GM19023 (cell line): ENCODE data around the gene SYNE3.

Source experiments
- ATAC-seq: cut with Tn5 transposase; IDR thresholded peaks from one replicate; pipeline ENCODE4 v1.9.1; 2021; ENCODE audit warnings: mild to moderate bottlenecking, moderate library complexity; ENCODE audit not compliant: unreplicated experiment

SYNE3 gene

DNA sequence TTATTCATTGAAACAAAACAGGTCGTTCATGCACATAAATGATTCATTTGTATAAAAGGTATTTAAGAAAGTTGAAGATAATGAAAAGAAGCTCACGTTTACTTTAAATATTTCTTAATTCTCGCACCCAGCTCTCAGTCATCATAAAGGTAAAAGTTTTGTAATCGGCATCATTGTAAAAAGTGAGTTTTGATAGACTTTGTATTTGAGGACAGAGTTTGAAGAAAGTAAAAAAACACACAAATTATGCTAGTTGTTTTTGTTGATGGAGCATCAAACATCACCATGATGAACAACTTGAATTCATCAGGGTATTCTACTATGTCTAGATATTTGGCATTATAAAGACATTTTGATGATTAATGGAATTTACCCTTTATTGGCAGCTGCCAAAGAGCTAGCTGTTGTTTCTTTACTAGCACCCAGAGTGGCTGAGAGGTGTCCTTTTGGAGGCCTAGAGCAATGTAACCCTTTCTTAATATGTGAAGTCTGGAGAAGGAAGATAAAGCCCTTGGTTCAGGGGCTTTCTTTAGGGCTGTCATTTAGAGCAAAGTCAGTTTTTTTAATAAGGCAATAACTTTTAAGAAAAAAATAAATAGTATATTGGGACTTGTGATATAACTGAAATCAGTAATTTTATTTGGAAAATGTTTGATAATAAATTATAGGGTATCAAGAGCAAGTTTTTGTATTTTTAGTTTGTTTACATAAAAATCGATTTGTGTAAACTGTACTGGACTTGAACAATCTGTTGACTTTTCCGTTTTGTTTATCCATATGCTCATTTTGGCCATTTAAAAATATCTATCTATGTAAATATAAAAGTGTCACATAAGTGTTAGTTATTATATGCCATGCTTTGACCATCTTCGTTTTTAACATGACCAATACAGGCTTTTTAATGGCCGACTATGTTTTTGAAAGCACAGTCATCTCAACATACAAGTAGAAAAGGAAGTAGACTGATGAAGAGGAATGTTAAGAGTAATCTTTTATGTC is 25.8 kb upstream of the SYNE3 start:
- ATAC-seq = no peak

DNA sequence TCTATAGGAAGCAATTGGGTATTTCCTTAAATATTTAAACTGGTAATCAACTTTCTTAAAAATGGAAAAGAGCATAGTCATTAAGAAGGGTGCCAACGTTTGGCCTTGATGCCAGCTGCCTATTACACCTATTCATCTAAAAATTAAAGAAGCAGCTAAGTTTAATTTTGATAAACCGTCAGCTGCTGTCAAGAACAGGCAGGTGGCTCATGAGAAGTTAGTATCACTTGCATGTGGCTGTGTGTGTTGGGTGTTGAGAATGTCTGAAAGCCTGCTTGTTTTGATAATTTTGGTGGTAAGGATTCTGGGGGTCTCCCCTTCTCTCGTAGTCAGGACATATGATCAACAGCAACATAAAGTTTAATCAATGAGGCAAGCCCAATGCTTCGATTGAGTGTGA is 24.9 kb upstream of the SYNE3 start:
- no peak for ATAC-seq

DNA sequence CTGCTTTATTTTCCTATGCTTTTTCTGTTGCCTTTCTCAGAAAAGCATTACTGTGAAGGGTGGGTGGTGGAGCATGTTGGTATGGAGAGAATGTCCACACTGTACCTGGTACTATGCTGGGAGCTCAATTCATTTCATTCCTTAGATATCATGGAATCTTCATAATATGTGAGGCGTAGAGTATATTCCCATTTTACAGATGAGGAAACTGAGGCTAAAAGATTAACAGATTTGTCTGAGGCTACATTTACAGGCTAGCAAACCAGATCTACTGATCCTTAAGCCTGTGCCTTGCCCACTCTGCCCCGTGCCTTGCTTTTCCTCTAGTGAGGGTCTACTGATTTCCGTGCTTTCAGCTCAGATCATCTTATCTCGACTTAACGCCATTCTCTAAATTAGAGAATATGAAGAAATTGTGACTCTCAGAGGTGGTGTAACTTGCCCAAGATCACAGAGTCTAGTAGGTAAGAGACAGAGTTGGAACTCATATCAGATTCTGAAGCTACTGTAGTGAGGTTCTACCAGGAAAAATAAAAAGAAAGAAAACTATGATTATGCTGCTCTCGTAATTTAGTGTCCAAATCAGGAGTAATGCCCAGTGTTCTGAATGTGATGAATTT is 23.9 kb upstream of the SYNE3 start:
- no peak for ATAC-seq

DNA sequence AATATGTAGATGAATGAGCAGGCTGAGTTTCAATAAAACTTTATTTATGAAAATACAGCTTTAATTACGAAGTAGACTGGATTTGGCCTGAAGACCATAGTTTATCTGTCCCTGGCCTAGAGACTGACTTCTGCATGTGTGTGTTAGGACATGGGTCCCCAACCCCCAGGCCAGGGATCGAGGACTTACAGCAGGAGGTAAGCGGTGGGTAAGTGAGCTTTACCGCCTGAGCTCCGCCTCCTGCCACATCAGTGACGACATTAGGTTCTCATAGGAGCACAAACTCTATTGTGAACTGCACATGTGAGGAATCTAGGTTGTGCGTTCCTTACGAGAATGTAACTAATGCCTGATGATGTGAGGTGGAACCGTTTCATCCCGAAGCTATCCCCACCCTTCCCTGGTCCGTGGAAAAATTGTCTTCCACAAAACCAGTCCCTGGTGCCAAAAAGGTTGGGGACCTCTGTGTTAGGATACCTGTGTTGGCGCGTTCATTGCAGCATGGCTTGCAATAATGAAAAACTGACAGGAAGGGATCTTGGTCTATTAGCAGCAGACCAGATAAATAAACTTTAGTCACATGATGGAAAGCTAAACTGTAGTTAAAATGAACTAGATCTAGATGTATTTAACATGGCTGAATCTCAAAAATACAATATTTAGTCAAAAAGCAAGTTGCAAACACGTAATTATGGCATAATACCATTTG is 22.5 kb upstream of the SYNE3 start:
- ATAC-seq = no peak

DNA sequence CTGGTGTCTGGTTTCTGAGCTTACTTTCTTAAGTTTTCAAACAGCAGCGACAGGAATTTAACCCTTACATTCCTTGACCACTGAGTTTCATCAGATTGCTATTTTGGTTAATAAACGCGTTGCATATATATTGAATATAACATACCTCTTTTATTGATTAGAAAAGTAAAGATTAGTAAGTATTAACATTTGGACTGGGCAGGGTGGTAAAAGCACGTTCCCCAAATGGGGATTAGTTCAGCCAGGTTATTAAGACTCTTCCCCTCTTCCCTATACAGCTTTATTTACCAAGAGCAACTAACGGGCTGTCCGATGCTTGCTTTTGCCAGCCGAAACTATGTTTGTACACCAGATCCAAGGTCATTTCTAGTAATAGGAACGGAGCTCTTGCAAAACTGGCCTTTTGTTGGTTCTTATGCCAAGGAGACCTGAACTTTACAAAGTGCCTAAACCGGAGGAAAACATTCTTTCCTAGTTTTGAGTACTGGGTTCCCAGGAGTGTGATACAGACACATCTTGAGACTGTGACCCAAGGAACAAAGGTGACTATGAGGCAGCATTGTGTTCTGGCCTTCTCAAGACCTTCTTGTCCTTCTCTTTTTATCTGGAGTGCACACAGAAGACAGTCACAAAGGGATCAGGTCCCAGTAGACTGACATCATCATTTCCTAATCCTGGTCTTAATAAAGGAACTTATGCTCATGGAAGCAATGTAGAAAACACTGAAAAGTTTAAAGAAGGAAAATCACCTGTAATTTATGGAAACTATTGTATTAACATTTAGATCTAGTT is 21.0 kb upstream of the SYNE3 start:
- ATAC-seq = no peak

DNA sequence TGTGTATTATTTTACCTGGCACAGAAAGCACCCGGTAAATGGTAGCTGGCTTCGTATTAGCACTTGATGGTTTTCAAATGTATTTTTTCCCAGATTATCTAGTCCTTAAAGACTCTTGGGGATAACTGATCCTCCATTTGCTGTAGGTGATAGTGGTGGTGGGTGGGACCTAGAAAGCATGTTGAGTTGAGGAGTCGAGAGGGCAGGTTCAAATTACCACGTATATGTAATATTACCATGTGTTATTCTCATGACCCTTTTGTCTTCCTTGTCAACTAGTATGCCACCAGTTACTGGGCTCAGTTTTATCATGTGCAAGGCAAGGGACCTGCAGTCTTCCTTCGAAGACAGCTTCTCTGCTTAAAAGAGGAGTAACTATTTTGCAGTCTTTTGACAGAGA is 20.2 kb upstream of the SYNE3 start:
- no peak for ATAC-seq

DNA sequence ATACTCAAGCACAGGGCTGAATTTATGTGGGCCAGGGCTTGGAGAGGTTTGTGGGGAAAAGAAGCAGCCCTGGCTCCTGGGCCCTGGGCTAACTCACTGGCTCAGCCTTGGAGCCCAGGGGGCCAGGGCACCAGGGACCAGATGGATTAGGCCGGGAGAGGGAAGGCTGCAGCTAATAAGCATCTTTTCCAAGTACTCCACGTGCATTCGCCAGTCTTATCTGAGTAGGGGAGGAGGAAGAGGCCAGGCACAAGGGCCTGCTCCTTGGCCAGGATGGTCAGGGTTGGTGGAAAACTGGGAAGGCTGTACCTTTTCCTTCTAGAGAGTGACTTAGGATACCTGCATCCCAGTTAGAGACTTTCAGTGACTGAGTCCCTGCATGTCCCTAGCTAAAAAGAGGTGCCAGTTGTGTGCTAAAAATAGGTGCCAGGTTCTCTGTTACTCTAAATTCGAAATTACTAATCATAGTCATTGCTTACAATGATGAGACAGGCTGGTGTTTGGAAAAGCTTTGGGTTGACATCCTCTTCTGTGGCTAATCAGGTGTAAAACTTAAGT is 19.7 kb upstream of the SYNE3 start:
- ATAC-seq = no peak

DNA sequence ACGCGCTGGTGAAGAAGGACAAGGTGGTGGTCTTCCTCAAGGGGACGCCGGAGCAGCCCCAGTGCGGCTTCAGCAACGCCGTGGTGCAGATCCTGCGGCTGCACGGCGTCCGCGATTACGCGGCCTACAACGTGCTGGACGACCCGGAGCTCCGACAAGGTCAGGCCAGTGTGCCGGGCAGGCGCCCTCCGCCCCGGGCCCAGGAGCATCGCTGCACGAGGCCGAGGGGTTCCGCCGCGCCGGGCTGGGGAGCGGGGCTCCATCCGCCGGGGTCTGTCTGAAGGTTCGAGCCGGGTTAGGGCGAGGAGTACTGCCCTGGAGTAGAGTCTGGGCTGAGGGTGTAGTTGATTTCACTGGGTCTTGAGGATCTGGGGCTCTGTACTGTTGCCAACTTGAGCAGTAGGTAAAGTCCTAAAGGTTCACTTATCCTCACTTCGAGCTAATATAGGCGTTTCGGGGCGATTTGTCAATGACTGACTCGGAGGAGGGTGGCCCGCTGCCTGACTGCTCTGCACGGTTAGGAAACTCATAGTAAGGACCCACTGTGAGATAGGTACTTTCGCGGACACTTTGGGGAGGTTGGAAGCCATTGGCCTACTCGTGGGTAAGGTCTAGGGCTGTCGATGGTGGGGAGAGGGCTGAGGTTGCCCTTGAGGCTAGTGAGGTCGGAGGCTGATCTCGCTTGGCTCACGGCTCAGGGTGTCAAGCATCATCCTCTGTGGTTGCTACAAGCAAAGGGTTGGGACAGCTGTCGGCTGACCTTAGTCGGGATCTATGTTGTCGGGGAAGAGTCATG is 19.0 kb upstream of the SYNE3 start:
- ATAC-seq = peak; percentile 2

DNA sequence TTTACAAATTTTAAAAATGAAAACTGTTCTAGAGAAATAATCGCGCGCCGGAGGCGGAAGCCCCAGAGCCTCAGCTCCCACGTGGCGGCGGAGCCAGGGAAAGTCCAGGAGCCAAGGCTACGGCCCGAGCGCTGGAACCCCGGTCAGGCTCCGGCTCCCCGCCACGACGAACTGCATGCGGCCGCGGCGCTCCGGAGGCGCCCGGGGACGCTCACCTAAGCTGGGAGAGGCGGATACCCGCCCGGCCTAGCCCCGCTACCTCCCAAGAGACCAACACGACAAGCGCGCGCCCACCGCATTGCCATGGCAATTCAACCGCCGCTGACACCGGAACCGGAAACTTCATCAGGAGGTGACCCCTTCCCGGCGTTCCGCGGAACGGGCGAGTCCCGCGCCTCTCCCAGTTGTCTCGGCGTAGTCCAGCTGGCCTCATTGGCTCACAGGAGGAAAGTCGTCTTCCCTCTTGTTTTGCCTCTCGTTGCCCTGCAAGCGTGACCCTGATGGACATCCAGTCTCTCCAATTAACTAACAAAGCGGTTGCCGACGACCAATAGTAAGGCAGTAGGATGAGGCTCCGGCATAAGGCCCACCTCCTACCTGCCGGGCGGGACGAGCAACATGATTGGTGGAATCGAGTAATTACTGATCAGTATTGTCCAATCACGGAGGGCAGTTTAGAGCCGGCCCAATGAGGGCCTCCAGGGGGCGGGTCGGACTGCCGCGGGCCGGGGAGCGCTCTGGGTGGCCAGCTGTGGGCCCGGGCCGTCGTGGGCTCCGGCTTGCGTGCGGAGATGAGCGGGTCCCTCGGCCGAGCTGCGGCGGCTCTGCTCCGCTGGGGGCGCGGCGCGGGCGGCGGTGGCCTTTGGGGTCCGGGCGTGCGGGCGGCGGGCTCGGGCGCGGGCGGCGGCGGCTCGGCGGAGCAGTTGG is 18.1 kb upstream of the SYNE3 start, which contains the start of gene GLRX5:
Gene GLRX5, plus strand, starts transcription at position 752 of the 927 bp plus-strand sequence. Its CDS starts 40 bp downstream, at position 792.
- ATAC-seq = peak; percentile 95

DNA sequence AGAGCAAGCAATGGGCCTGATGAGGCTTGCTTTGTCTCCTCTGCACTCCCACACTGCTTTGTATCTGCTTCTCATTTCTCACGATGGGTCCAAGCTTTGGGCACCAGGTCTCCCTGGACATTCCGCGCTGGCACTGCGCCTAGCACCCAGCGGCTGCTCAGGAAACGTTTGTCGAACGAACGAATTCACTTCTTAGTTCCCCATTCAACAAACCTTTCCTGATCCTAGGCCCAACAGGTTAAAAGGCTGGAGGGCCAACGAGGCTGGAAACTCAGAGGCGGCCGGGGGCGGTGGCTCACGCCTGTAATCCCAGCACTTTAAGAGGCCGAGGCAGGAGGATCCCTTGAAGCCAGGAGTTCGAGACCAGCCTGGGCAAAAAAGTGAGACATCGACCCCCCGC is 17.4 kb upstream of the SYNE3 start:
- no peak for ATAC-seq

DNA sequence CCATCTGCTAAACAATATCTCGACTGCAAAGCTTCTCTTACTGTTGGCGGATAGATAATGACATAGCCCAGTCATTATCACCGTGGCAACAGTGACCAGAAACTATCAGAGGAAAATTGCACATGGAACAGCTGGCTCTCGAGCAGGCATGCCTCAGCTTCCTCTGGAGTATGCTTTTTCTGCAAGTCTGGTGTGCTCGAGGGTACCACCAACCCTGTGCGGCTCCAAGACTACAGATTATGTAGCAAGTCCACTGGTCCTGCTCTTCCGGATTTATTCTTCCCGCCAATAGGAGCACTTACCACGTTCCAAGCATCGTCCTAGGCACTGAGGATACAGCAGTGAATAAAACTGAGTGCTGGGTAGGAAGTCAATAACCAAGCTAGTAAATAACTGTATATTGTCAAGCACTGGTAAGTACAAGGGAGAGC is 17.0 kb upstream of the SYNE3 start:
- ATAC-seq = no peak

DNA sequence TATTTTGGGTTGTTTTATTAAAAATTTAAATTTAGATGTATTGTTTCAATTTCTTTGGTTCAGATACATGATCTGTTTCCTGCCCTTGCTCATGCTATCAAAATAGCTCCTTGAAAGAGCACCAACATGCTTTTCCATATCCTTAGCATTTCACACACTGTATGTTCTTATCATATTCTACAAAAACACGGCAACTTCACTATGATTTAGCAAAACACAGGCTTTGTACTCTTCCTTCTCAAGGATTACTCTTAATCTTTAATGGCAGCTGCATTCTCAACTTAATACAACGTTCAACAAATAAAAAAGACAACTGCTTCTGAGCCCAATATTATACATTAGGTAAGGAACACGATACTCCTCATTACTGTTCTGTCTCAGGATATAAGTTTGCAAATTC is 15.5 kb upstream of the SYNE3 start:
- no peak for ATAC-seq

DNA sequence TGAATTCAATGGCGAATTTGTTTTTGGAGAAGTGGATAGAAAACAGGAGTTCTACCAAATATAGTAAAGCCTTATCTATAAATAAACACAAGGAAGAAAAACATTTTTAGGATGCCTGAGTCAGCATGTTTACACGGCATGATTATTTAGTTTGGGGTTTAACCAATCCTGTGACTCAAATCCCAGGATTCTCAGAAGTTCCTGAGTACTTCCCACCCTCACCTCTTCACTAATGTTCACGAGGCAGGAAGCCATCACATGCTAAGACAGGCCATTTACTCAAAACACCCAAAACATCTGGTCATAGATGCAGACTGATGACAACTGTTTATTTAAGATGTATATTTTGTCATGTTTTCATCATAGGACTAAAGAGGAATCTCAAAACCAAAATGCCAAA is 15.0 kb upstream of the SYNE3 start:
- ATAC-seq = no peak

DNA sequence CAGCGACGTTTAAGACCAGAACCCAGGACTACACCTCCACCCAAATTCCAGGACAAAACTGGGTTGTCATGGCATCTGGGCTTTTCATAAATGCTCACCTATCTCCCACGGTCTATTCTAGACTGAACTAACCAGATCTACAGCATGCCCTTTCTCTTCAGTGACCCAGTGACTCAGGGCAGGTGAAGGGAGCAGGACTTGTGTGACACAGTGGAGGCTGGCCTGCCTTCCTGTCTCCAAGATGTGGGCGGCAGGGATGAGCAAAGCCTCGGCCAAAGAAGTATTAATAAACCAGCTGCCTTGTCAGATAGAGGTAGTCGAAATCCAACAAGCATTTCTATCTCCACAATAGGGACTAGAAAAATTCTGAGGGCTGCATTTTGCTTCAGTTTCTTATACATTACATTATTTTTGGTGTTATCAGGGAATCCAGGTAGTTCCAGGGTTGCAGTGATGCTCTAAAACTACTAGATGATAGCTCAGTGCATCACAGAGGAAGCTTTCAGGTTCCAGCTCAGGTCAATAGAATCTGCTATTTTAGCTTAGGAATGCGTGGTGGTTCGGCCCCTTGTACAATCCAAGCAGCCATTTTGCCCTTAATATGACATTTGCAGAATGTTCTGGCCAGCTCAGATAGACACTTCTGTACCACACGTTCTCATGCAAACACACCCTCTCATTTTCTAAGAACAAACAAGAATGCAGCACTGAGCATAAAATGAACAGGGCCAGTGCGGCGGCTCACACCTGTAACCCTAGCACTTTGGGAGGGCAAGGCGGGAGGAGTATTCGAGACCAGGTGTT is 14.2 kb upstream of the SYNE3 start:
- no peak for ATAC-seq

DNA sequence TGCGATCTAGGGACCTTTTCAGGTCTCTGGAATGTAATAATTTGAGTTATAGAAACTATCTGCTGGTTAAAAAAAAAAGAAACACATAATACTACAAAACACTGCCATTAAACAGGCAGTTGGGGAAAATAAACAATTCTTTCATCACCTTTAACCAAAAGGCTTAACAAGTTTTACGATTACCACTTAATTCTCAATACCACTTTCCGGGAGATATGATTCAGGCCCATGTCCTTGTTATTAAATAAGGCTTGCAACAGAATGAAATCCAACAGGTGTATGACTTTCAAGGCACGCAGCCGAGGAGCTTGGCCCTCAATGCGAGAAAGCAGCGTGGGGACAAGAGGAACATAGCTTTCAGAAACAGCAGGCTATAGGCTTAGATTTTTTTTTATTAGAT is 12.8 kb upstream of the SYNE3 start:
- ATAC-seq = no peak

DNA sequence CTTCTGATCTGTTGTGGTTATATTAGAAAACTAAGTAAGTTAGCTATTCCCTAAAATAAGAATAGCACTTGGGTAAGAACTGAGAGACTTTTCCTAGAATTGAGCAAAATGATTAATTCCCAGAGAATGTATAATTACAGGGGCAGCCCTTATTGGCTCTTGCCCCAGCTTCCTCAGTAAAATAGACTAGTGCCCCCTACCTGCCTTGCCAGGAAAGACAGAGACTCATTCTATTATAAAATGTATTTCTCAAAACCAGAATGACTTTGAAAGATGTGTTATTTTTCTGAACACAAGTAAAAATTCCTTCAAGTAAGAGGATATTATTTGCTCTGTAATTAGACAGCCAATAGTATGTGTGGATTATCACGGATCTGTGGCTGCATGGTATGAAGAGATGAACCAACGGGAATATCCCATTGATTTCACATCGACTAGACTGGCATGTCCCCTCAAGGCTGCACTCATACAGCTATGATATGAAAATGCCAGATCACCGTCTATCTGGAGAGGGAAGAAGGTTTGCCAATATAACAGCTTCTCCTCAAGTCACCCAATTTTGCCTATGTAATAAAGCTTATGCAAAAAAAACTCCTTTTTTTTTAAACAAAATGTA is 11.0 kb upstream of the SYNE3 start:
- ATAC-seq = no peak
